HCT116 (cell line): Measurements from ENCODE around the gene DNAJC7.

Experiments
- EZH2 ChIP-seq: fragments of 200-600 bp; sonication (generic); IDR thresholded peaks from 2 replicates; pipeline ENCODE4 v1.6.1; 2017; ENCODE audit warnings: antibody characterized with exemption, mixed run types
- JUND ChIP-seq: IDR thresholded peaks from 2 replicates; pipeline ENCODE4 v1.6.1; 2012
- POLR2A ChIP-seq: IDR thresholded peaks from 2 replicates; pipeline ENCODE4 v1.7.0; 2011; ENCODE audit warnings: borderline replicate concordance; ENCODE audit not compliant: insufficient read depth, insufficient read length; ENCODE audit errors: extremely low read depth
- POLR2AphosphoS5 ChIP-seq: IDR thresholded peaks from 2 replicates; pipeline ENCODE4 v1.6.1; 2011; ENCODE audit warnings: mild to moderate bottlenecking, low read depth, low read length, moderate library complexity
- SP1 ChIP-seq: IDR thresholded peaks from 2 replicates; pipeline ENCODE4 v1.6.1; 2012; ENCODE audit warnings: low read depth
- ZBTB33 ChIP-seq: IDR thresholded peaks from 2 replicates; pipeline ENCODE4 v1.6.1; 2011; ENCODE audit warnings: mild to moderate bottlenecking, low read length, moderate library complexity; ENCODE audit not compliant: insufficient replicate concordance; ENCODE audit errors: extremely low read depth
- ZNF274 ChIP-seq: fragments of 200-500 bp; sonication (Bioruptor generic); IDR thresholded peaks from 2 replicates; pipeline ENCODE4 v1.6.1; 2014; ENCODE audit warnings: mild to moderate bottlenecking, low read depth, low read length, inconsistent platforms
- TF ChIP-seq, protein P1 (sequence below), 3 experiments: fragments of 200-600 bp in 1 of 3; sonication (generic) in 1 of 3; IDR thresholded peaks in 2 of 3; conservative IDR thresholded peaks in 1 of 3; 2 replicates each; pipeline ENCODE4 v1.5.1; 2012 to 2017; ENCODE audit warnings: low read depth in 2 of 3, low read length in 2 of 3, antibody characterized with exemption in 1 of 3, borderline replicate concordance in 1 of 3, control low read depth in 1 of 3, mild to moderate bottlenecking in 1 of 3, mixed read lengths in 1 of 3, mixed run types in 1 of 3, moderate library complexity in 1 of 3; ENCODE audit not compliant: insufficient read depth in 1 of 3

GRCh38 chr17:42055027-42055426 is 37.8 kb upstream of the DNAJC7 start:
- TF ChIP-seq POLR2A (no peak), POLR2AphosphoS5 (no peak), SP1 (no peak), ZNF274 (no peak), EZH2 (no peak), ZBTB33 (no peak), JUND (no peak)
- TF ChIP-seq, protein P1, sequence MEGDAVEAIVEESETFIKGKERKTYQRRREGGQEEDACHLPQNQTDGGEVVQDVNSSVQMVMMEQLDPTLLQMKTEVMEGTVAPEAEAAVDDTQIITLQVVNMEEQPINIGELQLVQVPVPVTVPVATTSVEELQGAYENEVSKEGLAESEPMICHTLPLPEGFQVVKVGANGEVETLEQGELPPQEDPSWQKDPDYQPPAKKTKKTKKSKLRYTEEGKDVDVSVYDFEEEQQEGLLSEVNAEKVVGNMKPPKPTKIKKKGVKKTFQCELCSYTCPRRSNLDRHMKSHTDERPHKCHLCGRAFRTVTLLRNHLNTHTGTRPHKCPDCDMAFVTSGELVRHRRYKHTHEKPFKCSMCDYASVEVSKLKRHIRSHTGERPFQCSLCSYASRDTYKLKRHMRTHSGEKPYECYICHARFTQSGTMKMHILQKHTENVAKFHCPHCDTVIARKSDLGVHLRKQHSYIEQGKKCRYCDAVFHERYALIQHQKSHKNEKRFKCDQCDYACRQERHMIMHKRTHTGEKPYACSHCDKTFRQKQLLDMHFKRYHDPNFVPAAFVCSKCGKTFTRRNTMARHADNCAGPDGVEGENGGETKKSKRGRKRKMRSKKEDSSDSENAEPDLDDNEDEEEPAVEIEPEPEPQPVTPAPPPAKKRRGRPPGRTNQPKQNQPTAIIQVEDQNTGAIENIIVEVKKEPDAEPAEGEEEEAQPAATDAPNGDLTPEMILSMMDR (IDR thresholded peaks at IDR 0.05 in 2 of 3, conservative IDR thresholded peaks at IDR 0.05 in 1 of 3; ENCODE audit: borderline replicate concordance in 1 of 3, insufficient read depth in 1 of 3, low read depth in 2 of 3, low read length in 2 of 3): no peak
